ENCODE measurements around the gene FGF22. TPM values are rescaled to one million over a fixed set of nuclear protein-coding genes. Genes with fewer than 3 reads are reported as not detected.
A peak's percentile ranks its signal among the peaks of the same experiment; 100 is the strongest.

FGF22 gene
- total RNA-seq, result 0.25 to 0.38 TPM in 2 of 3 replicates, not detected in the other

GRCh38 chr19:639253-640160 is at the start of gene FGF22:
TSS of gene FGF22 (plus strand) at chr19:639879. CDS start at chr19:639926, 47 bp downstream.
- H3K27ac Mint-ChIP-seq, result no peak within 1 kb of the TSS
- H3K4me1 Mint-ChIP-seq, result peaks cover 4% of the 10 kb centered on the region
- TF ChIP-seq CTCF (IDR thresholded peaks at IDR 0.05; ENCODE audit: unreplicated experiment), result no peak
- H3K4me3 Mint-ChIP-seq, result peak within 1 kb of the TSS; percentile 63
- H3K9me3 Mint-ChIP-seq, result no peaks in the 10 kb centered on the region
- no peaks in the 10 kb centered on the region for H3K36me3 Mint-ChIP-seq
- DNase-seq (ENCODE audit: low spot score in 2 of 2, unreplicated experiment in 2 of 2), result peak; percentile 88 to 92
- peaks cover 25% of the 10 kb centered on the region for H3K27me3 Mint-ChIP-seq (ENCODE audit: low read depth)

GRCh38 chr19:590396-590745 is 49.3 kb upstream of the FGF22 start:
- H3K27me3 Mint-ChIP-seq (ENCODE audit: low read depth), result peaks cover 73% of the 10 kb centered on the region
- H3K27ac Mint-ChIP-seq, result no peak overlapping the region
- DNase-seq (ENCODE audit: low spot score in 2 of 2, unreplicated experiment in 2 of 2), result peak in 1 of 2 experiments; percentile 17
- no peaks in the 10 kb centered on the region for H3K36me3 Mint-ChIP-seq
- no peak for TF ChIP-seq CTCF (IDR thresholded peaks at IDR 0.05; ENCODE audit: unreplicated experiment)
- peaks cover 6% of the 10 kb centered on the region for H3K4me1 Mint-ChIP-seq
- no peak overlapping the region for H3K4me3 Mint-ChIP-seq
- no peaks in the 10 kb centered on the region for H3K9me3 Mint-ChIP-seq

- Mint-ChIP-seq H3K27ac (no peak overlapping the region), H3K27me3 (ENCODE audit: low read depth) (peaks cover 75% of the 10 kb centered on the region), H3K4me1 (peaks cover 6% of the 10 kb centered on the region), H3K9me3 (no peaks in the 10 kb centered on the region), H3K4me3 (no peak overlapping the region), H3K36me3 (no peaks in the 10 kb centered on the region)
- no peak for TF ChIP-seq CTCF (IDR thresholded peaks at IDR 0.05; ENCODE audit: unreplicated experiment)
- peak in 1 of 2 experiments; percentile 14 for DNase-seq (ENCODE audit: low spot score in 2 of 2, unreplicated experiment in 2 of 2)
These were observed 49.0 kb upstream of the FGF22 start for GRCh38 chr19:590750-591098.

GRCh38 chr19:591099-591958 is 48.4 kb upstream of the FGF22 start:
- Mint-ChIP-seq H3K36me3 (no peaks in the 10 kb centered on the region), H3K4me3 (peak overlapping the region; percentile 64), H3K4me1 (peaks cover 6% of the 10 kb centered on the region), H3K27me3 (ENCODE audit: low read depth) (peaks cover 72% of the 10 kb centered on the region), H3K27ac (no peak overlapping the region), H3K9me3 (no peaks in the 10 kb centered on the region)
- no peak for TF ChIP-seq CTCF (IDR thresholded peaks at IDR 0.05; ENCODE audit: unreplicated experiment)
- DNase-seq (ENCODE audit: low spot score in 2 of 2, unreplicated experiment in 2 of 2), result peak; percentile 68 to 77

GRCh38 chr19:592101-592500 is 47.6 kb upstream of the FGF22 start:
- Mint-ChIP-seq H3K9me3 (no peaks in the 10 kb centered on the region), H3K27ac (no peak overlapping the region), H3K4me1 (peaks cover 6% of the 10 kb centered on the region), H3K27me3 (ENCODE audit: low read depth) (peaks cover 70% of the 10 kb centered on the region), H3K36me3 (no peaks in the 10 kb centered on the region), H3K4me3 (no peak overlapping the region)
- no peak for TF ChIP-seq CTCF (IDR thresholded peaks at IDR 0.05; ENCODE audit: unreplicated experiment)
- no peak for DNase-seq (ENCODE audit: low spot score in 2 of 2, unreplicated experiment in 2 of 2)

Data from mesothelial cell of epicardium (in vitro differentiated cells).